Measurements from ENCODE around the gene SETD2.

The SETD2 gene

DNA sequence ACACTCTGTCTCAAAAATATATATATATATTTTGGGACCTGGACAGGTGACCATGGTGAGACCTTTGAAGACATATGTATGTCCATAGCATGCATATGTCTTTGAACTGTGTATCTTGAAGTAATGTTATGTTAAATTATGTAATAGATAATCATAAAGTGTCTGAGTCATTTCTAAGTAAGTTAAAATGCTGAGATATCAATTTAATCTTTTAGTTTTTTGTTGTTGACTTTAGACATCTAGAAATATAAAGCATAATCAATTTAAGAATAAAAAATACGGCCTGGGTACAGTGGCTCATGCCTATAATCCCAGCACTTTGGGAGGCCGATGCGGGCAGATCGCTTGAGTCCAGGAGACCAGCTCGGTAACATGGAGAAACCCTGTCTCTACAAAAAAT, 12.7 kb upstream of the SETD2 start:
- Histone ChIP-seq H3K27me3 (replicated peaks; ENCODE audit: control insufficient read depth, insufficient read depth, low read length) (no peaks in the 10 kb centered on the region), H3K36me3 (ENCODE audit: control insufficient read depth, insufficient read depth, low read length) (no peaks in the 10 kb centered on the region), H3K4me3 (replicated peaks; ENCODE audit: low read depth, low read length) (no peak overlapping the region)
- TF ChIP-seq, protein P1, sequence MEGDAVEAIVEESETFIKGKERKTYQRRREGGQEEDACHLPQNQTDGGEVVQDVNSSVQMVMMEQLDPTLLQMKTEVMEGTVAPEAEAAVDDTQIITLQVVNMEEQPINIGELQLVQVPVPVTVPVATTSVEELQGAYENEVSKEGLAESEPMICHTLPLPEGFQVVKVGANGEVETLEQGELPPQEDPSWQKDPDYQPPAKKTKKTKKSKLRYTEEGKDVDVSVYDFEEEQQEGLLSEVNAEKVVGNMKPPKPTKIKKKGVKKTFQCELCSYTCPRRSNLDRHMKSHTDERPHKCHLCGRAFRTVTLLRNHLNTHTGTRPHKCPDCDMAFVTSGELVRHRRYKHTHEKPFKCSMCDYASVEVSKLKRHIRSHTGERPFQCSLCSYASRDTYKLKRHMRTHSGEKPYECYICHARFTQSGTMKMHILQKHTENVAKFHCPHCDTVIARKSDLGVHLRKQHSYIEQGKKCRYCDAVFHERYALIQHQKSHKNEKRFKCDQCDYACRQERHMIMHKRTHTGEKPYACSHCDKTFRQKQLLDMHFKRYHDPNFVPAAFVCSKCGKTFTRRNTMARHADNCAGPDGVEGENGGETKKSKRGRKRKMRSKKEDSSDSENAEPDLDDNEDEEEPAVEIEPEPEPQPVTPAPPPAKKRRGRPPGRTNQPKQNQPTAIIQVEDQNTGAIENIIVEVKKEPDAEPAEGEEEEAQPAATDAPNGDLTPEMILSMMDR (IDR thresholded peaks at IDR 0.05; ENCODE audit: insufficient read depth, low read length, poor library complexity, severe bottlenecking), result no peak
- DNase-seq (ENCODE audit: extremely low read depth, insufficient read length), result no peak

DNA sequence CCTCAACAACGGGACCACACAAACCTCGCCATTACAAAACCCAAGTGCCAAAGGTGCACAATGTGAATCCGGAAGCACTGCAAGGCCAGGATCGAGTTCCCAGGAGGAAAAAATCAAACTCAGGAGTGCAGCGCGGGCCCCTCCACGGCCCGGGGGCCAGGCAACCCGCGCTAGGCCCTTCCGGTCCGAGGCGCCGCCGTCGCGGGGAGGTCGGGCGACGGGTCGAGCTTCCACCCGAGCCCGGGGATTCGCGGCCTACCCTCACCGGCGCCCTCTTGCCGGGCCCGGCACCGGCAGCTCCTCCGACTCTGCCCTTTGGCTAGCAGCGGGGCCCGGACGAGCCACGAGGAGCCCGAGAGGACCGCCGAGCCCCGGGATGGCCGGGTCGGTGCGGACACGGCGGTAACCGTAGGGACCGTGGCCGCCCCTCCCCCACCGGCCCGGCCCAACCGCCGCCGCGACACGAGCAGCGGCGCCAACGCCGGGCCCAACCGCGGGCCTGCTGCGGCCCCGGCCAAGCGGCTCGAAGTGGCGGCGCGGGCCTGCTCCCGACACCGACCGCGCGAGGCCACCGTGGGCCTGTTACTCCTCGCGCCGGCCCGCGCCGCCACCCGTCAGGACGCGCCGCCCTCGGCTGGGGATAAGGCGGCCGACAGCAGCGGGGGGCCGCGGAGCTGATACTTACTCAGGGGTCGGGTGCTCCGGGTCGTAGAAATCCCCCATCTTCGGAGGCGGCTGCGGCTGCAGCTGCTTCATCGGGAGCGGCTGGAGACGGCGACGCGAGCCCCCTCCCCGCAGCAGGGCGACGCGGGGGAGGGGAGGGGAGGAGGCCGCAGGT, 525 bp downstream of the SETD2 start:
- DNase-seq (ENCODE audit: extremely low read depth, insufficient read length), result peak; percentile 73
- no peaks in the 10 kb centered on the region for H3K27me3 ChIP-seq (replicated peaks; ENCODE audit: control insufficient read depth, insufficient read depth, low read length)
- no peaks in the 10 kb centered on the region for H3K36me3 ChIP-seq (ENCODE audit: control insufficient read depth, insufficient read depth, low read length)
- TF ChIP-seq, protein P1 (IDR thresholded peaks at IDR 0.05; ENCODE audit: insufficient read depth, low read length, poor library complexity, severe bottlenecking), result no peak
- H3K4me3 ChIP-seq (replicated peaks; ENCODE audit: low read depth, low read length), result peak overlapping the region; percentile 91

DNA sequence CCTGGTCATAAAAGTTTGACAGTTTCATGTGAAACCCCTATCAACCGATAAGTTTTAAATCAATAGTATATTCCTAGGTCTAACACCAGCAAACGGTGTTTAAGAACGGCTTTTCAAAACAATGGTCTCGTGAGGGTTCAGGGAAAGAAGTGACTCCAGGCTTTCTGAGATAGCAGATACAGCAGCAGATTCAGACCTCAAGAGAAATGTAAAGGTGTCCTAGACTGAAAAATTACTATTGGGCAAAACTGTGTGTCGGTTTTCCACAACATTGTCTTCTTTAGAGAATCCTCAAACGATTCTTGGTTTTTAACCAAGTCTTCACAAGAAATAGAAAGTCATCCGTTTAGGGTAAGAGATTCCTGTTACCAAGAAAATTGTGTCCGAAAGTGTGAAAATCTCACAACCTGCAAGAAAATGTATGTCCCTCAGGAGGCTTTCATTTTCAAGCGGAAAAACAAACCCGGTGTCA, 1.2 kb downstream of the SETD2 start:
- Histone ChIP-seq H3K4me3 (replicated peaks; ENCODE audit: low read depth, low read length) (peak overlapping the region; percentile 91), H3K36me3 (ENCODE audit: control insufficient read depth, insufficient read depth, low read length) (no peaks in the 10 kb centered on the region), H3K27me3 (replicated peaks; ENCODE audit: control insufficient read depth, insufficient read depth, low read length) (no peaks in the 10 kb centered on the region)
- TF ChIP-seq, protein P1 (IDR thresholded peaks at IDR 0.05; ENCODE audit: insufficient read depth, low read length, poor library complexity, severe bottlenecking), result no peak
- DNase-seq (ENCODE audit: extremely low read depth, insufficient read length), result no peak

DNA sequence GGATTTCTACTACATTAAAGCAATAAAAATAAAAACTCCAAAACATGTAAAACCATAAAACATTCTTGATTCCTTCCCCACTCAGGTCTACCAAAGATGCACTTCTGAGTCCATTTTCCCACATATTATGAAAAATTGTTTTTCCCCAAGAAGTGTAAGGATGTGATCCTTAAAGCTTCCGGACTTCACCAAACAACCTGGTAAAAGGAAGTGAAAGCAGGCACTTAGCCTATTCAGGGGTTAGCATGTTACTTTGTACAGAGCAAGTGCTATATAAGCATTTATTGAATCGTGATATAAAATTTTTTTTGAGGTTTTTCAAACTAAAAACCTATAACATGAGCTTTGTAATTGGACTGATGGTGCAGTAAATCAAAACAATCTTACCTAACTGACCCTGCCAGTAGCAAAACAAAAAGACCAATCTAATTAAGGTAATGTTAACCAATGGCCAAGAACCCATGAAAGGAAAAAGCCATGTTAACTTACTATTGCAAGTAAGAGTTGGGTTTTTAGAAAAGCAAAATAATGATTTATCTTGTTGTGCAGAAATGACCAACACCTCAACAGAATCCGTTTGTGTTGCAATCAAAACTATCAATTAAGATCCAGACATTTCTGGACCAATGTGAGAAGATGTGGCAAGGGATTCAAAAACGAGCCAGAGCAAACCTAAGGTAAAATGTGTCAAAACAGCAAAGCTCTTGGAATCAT, 1.8 kb downstream of the SETD2 start:
- Histone ChIP-seq H3K36me3 (ENCODE audit: control insufficient read depth, insufficient read depth, low read length) (no peaks in the 10 kb centered on the region), H3K4me3 (replicated peaks; ENCODE audit: low read depth, low read length) (peak overlapping the region; percentile 91), H3K27me3 (replicated peaks; ENCODE audit: control insufficient read depth, insufficient read depth, low read length) (no peaks in the 10 kb centered on the region)
- DNase-seq (ENCODE audit: extremely low read depth, insufficient read length), result no peak
- TF ChIP-seq, protein P1 (IDR thresholded peaks at IDR 0.05; ENCODE audit: insufficient read depth, low read length, poor library complexity, severe bottlenecking), result no peak

DNA sequence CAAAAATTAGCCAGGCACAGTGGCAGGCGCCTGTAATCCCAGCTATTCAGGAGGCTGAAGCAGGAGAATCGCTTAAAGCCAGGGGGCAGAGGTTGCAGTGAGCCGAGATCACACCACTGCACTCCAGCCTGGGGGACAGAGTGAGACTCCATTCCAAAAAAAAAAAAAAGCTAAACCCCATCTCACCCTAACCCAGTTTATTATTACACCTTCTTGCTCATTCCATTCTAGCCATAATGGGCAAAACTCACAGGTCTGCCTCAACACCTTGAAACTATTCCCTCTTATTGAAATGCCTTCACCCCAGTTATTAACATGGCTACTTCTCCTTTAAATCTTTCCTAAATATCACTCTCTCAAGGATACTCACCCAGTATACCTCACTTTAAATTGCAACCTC, 4.1 kb downstream of the SETD2 start:
- H3K4me3 ChIP-seq (replicated peaks; ENCODE audit: low read depth, low read length), result no peak overlapping the region
- TF ChIP-seq, protein P1 (IDR thresholded peaks at IDR 0.05; ENCODE audit: insufficient read depth, low read length, poor library complexity, severe bottlenecking), result no peak
- no peak for DNase-seq (ENCODE audit: extremely low read depth, insufficient read length)
- no peaks in the 10 kb centered on the region for H3K27me3 ChIP-seq (replicated peaks; ENCODE audit: control insufficient read depth, insufficient read depth, low read length)
- no peaks in the 10 kb centered on the region for H3K36me3 ChIP-seq (ENCODE audit: control insufficient read depth, insufficient read depth, low read length)

All from GM06990 (cell line).